OCI-LY7 (cell line): ENCODE results near the gene SHTN1. TPM values are rescaled to one million over a fixed set of nuclear protein-coding genes. Genes with fewer than 3 reads are reported as not detected.
A peak's percentile ranks its signal among the peaks of the same experiment; 100 is the strongest.

Source experiments
- BruUV-seq: library from RNA; stranded (reverse); fragments of 400-500 nt; replicated peaks from 2 replicates; lab custom pipeline; 2021; lab: Mats Ljungman, UMichigan
- CTCF ChIA-PET: fragments of 300-600 bp; sonication (Branson Sonifier 250); formaldehyde crosslinking; loops from one replicate; lab custom pipeline; 2022; ENCODE audit warnings: antibody characterized with exemption; ENCODE audit not compliant: unreplicated experiment; lab: Charles Lee
- POLR2A ChIA-PET: fragments of 300-600 bp; sonication (Branson Sonifier 250); formaldehyde crosslinking; loops from one replicate; lab custom pipeline; 2022; ENCODE audit warnings: antibody characterized with exemption; lab: Charles Lee
- DNase-seq: peaks from one replicate; pipeline ENCODE4 v3.0.0-alpha.2; 2015; ENCODE audit warnings: low spot score
- H2AFZ ChIP-seq: fragments of 200-600 bp; sonication (generic), shearing (Covaris generic); 2 replicates; pipeline ENCODE4 v1.6.1; 2014; ENCODE audit warnings: mild to moderate bottlenecking, antibody characterized with exemption, low read length, moderate library complexity
- H3K27ac ChIP-seq: fragments of 200-600 bp; sonication (generic); 2 replicates; pipeline ENCODE4 v1.5.1; 2014; ENCODE audit warnings: mixed run types, low read depth, mild to moderate bottlenecking, moderate library complexity, low read length, inconsistent platforms; ENCODE audit not compliant: poor library complexity, severe bottlenecking
- H3K36me3 ChIP-seq: fragments of 200-600 bp; sonication (generic); 2 replicates; pipeline ENCODE4 v1.6.1; 2014; ENCODE audit warnings: mild to moderate bottlenecking, antibody characterized with exemption, low read length, moderate library complexity, mixed read lengths; ENCODE audit not compliant: insufficient read depth
- H3K4me1 ChIP-seq: fragments of 200-600 bp; sonication (generic); 2 replicates; pipeline ENCODE4 v1.5.1; 2014; ENCODE audit warnings: mild to moderate bottlenecking, low read length; ENCODE audit not compliant: insufficient read depth, poor library complexity, severe bottlenecking
- H3K4me2 ChIP-seq: fragments of 200-600 bp; sonication (generic); 2 replicates; pipeline ENCODE4 v1.6.1; 2014; ENCODE audit warnings: mild to moderate bottlenecking, low read length
- H3K4me3 ChIP-seq: fragments of 200-600 bp; sonication (generic); 2 replicates; pipeline ENCODE4 v1.5.1; 2014; ENCODE audit warnings: mild to moderate bottlenecking, low read depth, low read length; ENCODE audit not compliant: poor library complexity, severe bottlenecking
- H3K79me2 ChIP-seq: fragments of 200-600 bp; sonication (generic); 2 replicates; pipeline ENCODE4 v1.6.1; 2016; ENCODE audit warnings: low read depth, mild to moderate bottlenecking, low read length, moderate library complexity, mixed read lengths; ENCODE audit not compliant: insufficient read depth
- H3K9me2 ChIP-seq: fragments of 200-600 bp; sonication (generic); 2 replicates; pipeline ENCODE4 v1.6.1; 2016; ENCODE audit warnings: mild to moderate bottlenecking, low read length, mixed read lengths; ENCODE audit not compliant: insufficient read depth
- H3K9me3 ChIP-seq: fragments of 200-600 bp; sonication (generic); 2 replicates; pipeline ENCODE4 v1.6.1; 2014; ENCODE audit warnings: mild to moderate bottlenecking, mixed run types, low read length, mixed read lengths
- H4K20me1 ChIP-seq: fragments of 200-600 bp; sonication (generic); 2 replicates; pipeline ENCODE4 v1.6.1; 2014; ENCODE audit warnings: mild to moderate bottlenecking, antibody characterized with exemption, low read length, moderate library complexity, mixed read lengths; ENCODE audit not compliant: insufficient read depth
- CTCF ChIP-seq: fragments of 200-600 bp; sonication (generic); conservative IDR thresholded peaks from 2 replicates; pipeline ENCODE4 v1.5.1; 2014; ENCODE audit warnings: mild to moderate bottlenecking, antibody characterized with exemption, low read length, moderate library complexity, mixed read lengths
- EZH2phosphoT487 ChIP-seq: fragments of 200-600 bp; sonication (generic); IDR thresholded peaks from 2 replicates; pipeline ENCODE4 v1.6.1; 2018; ENCODE audit warnings: low read depth, borderline replicate concordance, mild to moderate bottlenecking, mixed run types, antibody characterized with exemption, low read length, moderate library complexity, mixed read lengths
- intact Hi-C: fragments of 100-400 bp; cut with micrococcal nuclease; formaldehyde crosslinking; loops from one replicate; pipeline ENCODE4 v1.10.0; 2022; ENCODE audit not compliant: unreplicated experiment
- total RNA-seq, 2 experiments: library from RNA; depleted of rRNA in 1 of 2; stranded (reverse); fragments of >200 nt in 1 of 2; shearing (Covaris generic) in 1 of 2; gene quantifications; 2 replicates each; pipeline ENCODE4 v1.2.3, GENCODE V29; 2014 to 2022

SHTN1 gene
- total RNA-seq, 2 experiments from 2014 or later = not detected

DNA sequence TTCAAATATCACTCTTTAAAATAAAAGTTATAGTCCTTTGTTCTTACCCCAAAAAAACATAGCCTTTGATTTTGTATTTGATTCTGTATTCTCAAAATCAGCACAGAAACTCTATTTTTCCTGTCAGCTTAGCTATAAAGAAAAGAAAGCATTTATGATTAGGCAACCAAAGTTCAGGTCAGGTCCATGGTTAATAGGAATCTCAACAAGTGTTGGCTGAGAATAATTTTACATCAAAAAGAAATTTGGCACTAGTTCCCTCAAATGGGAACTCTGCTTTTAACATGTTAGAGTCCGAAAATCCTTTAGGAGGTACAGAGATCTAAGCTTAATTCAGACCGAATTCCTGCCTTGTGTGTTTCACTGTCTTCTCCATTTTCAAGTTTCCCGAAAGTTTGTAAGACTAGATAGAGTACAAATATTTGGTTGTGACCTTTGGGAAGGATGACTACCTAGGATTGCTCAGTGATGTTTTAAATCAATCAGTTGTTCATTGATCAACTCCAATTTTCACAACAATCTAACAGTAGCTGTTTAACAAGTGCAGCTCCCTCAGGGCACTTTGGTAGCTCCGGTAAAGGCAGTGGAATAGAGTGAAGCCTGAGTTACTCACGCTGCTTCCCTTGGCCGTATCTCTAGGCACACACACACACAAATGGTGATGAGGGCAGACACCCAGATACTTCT is 164.5 kb downstream of the SHTN1 start:
- DNase-seq = no peak
- no TSS peak for BruUV-seq
- POLR2A ChIA-PET = interaction anchor here (1.2 kb wide), 1 partner anchor 13 kb away, joined by 4 read pairs; no protein-coding TSS in a partner anchor
- Histone ChIP-seq H3K79me2 (no peaks in the 10 kb centered on the region), H4K20me1 (no peaks in the 10 kb centered on the region), H3K4me3 (no peak overlapping the region), H3K4me1 (no peaks in the 10 kb centered on the region), H3K27ac (no peak overlapping the region), H3K4me2 (peak overlapping the region; percentile 22; the same call in 1 of the 2 replicates), H2AFZ (no peak overlapping the region), H3K9me3 (no peaks in the 10 kb centered on the region), H3K9me2 (no peaks in the 10 kb centered on the region), H3K36me3 (no peaks in the 10 kb centered on the region)
- CTCF ChIA-PET = no interaction called here
- TF ChIP-seq EZH2phosphoT487 (no peak), CTCF (no peak)
- intact Hi-C loops = no loop called here

DNA sequence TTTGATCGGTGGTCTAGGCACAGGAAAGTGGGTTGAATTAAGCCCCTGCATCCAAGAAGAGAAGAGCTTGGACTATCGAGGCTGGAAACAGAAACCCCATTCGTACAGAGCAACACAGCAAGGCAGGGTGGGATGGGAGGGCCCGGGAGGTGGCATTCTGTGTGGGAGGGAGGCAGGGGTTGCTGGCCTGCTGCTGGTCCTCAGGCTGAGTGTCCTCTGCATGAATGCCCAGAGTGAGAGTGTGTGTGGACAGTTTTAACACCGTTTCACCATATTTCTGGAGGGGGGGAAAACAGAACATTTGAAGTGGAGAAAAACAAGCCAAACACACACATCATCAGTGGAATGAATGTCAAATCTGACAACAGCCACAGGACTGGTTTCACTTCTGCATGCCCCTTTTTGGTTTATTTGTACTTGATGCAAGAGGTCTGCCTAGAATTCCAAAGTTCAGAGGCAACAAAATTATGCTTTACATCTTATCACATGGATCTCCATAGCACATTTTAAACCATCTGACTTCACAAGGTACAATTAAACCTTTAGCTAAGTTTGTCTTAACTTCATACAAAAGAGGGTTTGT is 166.8 kb downstream of the SHTN1 start:
- intact Hi-C loops = no loop called here
- no peaks in the 10 kb centered on the region for H3K4me1 ChIP-seq
- ChIA-PET CTCF (no interaction called here), POLR2A (interaction anchor here (0.5 to 2.7 kb wide), 3 partner anchors 11 to 43 kb away, joined by 3 to 16 read pairs (median 5); partner anchors contain the start of gene ENO4)
- no peaks in the 10 kb centered on the region for H3K9me2 ChIP-seq
- no peaks in the 10 kb centered on the region for H4K20me1 ChIP-seq
- no TSS peak for BruUV-seq
- TF ChIP-seq EZH2phosphoT487 (no peak), CTCF (no peak)
- peak overlapping the region; percentile 42; the same call in 1 of the 2 replicates for H3K4me2 ChIP-seq
- no peaks in the 10 kb centered on the region for H3K36me3 ChIP-seq
- no peak overlapping the region for H2AFZ ChIP-seq
- H3K79me2 ChIP-seq = no peaks in the 10 kb centered on the region
- DNase-seq = no peak
- no peaks in the 10 kb centered on the region for H3K9me3 ChIP-seq
- H3K4me3 ChIP-seq = no peak overlapping the region
- H3K27ac ChIP-seq = no peak overlapping the region
